A549 (cell line): ENCODE results near the gene CD163L1. TPM values are rescaled to one million over a fixed set of nuclear protein-coding genes. Genes with fewer than 3 reads are reported as not detected.

ENCODE experiments used
- ATAC-seq, 2 experiments: fragments of 200-7000 bp in 1 of 2; fragments of >200 bp in 1 of 2; cut with Nextera tagmentation in 1 of 2; cut with Tn5 transposase in 1 of 2; 3 replicates each; pipeline versions ENCODE4 v1.8.0 to v1.9.1; 2018 to 2020; ENCODE audit warnings: mild to moderate bottlenecking in 1 of 2, moderate library complexity in 1 of 2
- CTCF ChIA-PET: fragments of 300-600 bp; sonication (Branson Sonifier 250); formaldehyde crosslinking; extraction: SDS; loops from one replicate; lab custom pipeline; 2021; ENCODE audit warnings: antibody characterized with exemption, inconsistent platforms; lab: Yijun Ruan, JAX
- POLR2A ChIA-PET: fragments of 350-600 bp; formaldehyde crosslinking; extraction: SDS; loops from one replicate; lab custom pipeline; 2021; ENCODE audit warnings: antibody characterized with exemption, inconsistent platforms; lab: Yijun Ruan, JAX
- DNase-seq, 2 experiments: peaks; one replicate each; pipeline versions ENCODE4 v3.0.0 to v3.0.0-alpha.2; 2011 to 2016; ENCODE audit warnings: low read depth in 1 of 2, low spot score in 1 of 2
- FAIRE-seq: peaks from 2 replicates; lab custom pipeline; 2011; peaks lifted over from hg19 to GRCh38; lab: Jason Lieb, UNC
- H3K27ac ChIP-seq, 2 experiments: fragments of >200 bp; sonication (Bioruptor Twin); formaldehyde crosslinking; 3 replicates each; pipeline ENCODE4 v1.5.1; 2016 to 2017
- H3K4me1 ChIP-seq: fragments of >200 bp; sonication (Bioruptor Twin); formaldehyde crosslinking; 3 replicates; pipeline ENCODE4 v1.6.1; 2016
- H3K4me2 ChIP-seq: fragments of >200 bp; sonication (Bioruptor Twin); formaldehyde crosslinking; 3 replicates; pipeline ENCODE4 v1.6.1; 2016
- H3K4me3 ChIP-seq: fragments of >200 bp; sonication (Bioruptor Twin); formaldehyde crosslinking; 3 replicates; pipeline ENCODE4 v1.5.1; 2016
- H3K9me3 ChIP-seq: fragments of >200 bp; sonication (Bioruptor Twin); formaldehyde crosslinking; 3 replicates; pipeline ENCODE4 v1.6.1; 2016
- BHLHE40 ChIP-seq: IDR thresholded peaks from 2 replicates; pipeline ENCODE4 v1.6.1; 2012; ENCODE audit warnings: low read depth, low read length, inconsistent platforms
- CBX2 ChIP-seq: fragments of 200-600 bp; sonication (generic); IDR thresholded peaks from 2 replicates; pipeline ENCODE4 v1.6.1; 2016; ENCODE audit warnings: low read depth, mild to moderate bottlenecking, borderline replicate concordance
- CBX8 ChIP-seq: fragments of 200-600 bp; sonication (generic); IDR thresholded peaks from 2 replicates; pipeline ENCODE4 v1.6.1; 2016
- CEBPB ChIP-seq, 2 experiments: fragments of >200 bp in 1 of 2; sonication (Bioruptor Twin) in 1 of 2; formaldehyde crosslinking in 1 of 2; IDR thresholded peaks; 2 replicates each; pipeline ENCODE4 v1.6.1; 2012 to 2016
- CHD2 ChIP-seq: fragments of 150-350 bp; IDR thresholded peaks from 2 replicates; pipeline ENCODE4 v1.6.1; 2014; ENCODE audit warnings: low read length; ENCODE audit not compliant: partially characterized antibody
- EP300 ChIP-seq, 2 experiments: fragments of >200 bp; sonication (Bioruptor Twin); formaldehyde crosslinking; IDR thresholded peaks; 2 replicates in 1 of 2; 3 replicates in 1 of 2; pipeline ENCODE4 v1.6.1; 2016 to 2017
- ESRRA ChIP-seq: fragments of 150-350 bp; IDR thresholded peaks from 2 replicates; pipeline ENCODE4 v1.6.1; 2014; ENCODE audit warnings: mild to moderate bottlenecking, low read length, borderline replicate concordance
- HEYL ChIP-seq: fragments of 250-450 bp; sonication (Bioruptor Pico); IDR thresholded peaks from 2 replicates; pipeline ENCODE4 v1.8.0; 2021; ENCODE audit warnings: mild to moderate bottlenecking, moderate library complexity
- HOXA7 ChIP-seq: fragments of 250-450 bp; sonication (Bioruptor Pico); IDR thresholded peaks from 2 replicates; pipeline ENCODE4 v1.5.0; 2020; ENCODE audit warnings: mild to moderate bottlenecking, moderate library complexity
- HOXB13 ChIP-seq: fragments of 250-450 bp; sonication (Bioruptor Pico); IDR thresholded peaks from 2 replicates; pipeline ENCODE4 v1.5.0; 2020; ENCODE audit warnings: low read depth, mild to moderate bottlenecking, moderate library complexity
- MAFK ChIP-seq: fragments of 450-650 bp; IDR thresholded peaks from 2 replicates; pipeline ENCODE4 v1.6.1; 2014; ENCODE audit not compliant: partially characterized antibody
- MYC ChIP-seq: IDR thresholded peaks from 2 replicates; pipeline ENCODE4 v1.6.1; 2012; ENCODE audit warnings: mild to moderate bottlenecking, inconsistent platforms, low read length, improper control_type of control experiment, borderline replicate concordance
- NPAS2 ChIP-seq: fragments of 250-450 bp; sonication (Bioruptor Pico); IDR thresholded peaks from 2 replicates; pipeline ENCODE4 v1.8.0; 2022; ENCODE audit warnings: mild to moderate bottlenecking, moderate library complexity, borderline replicate concordance
- NR3C1 ChIP-seq: fragments of >200 bp; sonication (Bioruptor Twin); formaldehyde crosslinking; IDR thresholded peaks from 3 replicates; pipeline ENCODE4 v1.6.1; 2017
- PHF8 ChIP-seq: fragments of 200-600 bp; sonication (generic); IDR thresholded peaks from 2 replicates; pipeline ENCODE4 v1.6.1; 2016; ENCODE audit warnings: low read depth, mild to moderate bottlenecking, antibody characterized with exemption, moderate library complexity, borderline replicate concordance
- POLR2A ChIP-seq: IDR thresholded peaks from 2 replicates; pipeline ENCODE4 v1.6.1; 2012; ENCODE audit warnings: mild to moderate bottlenecking, low read length
- RARB ChIP-seq: fragments of 250-450 bp; sonication (Bioruptor Pico); IDR thresholded peaks from 2 replicates; pipeline ENCODE4 v1.8.0; 2021; ENCODE audit warnings: mild to moderate bottlenecking, moderate library complexity
- RCOR1 ChIP-seq: fragments of 150-350 bp; IDR thresholded peaks from 2 replicates; pipeline ENCODE4 v1.6.1; 2014; ENCODE audit warnings: antibody characterized with exemption, low read length, low read depth
- SMC3 ChIP-seq: fragments of >200 bp; sonication (Bioruptor Twin); formaldehyde crosslinking; IDR thresholded peaks from 3 replicates; pipeline ENCODE4 v1.6.1; 2018; ENCODE audit warnings: inconsistent platforms
- ZC3H11A ChIP-seq: fragments of 450-650 bp; IDR thresholded peaks from 2 replicates; pipeline ENCODE4 v1.6.1; 2014; ENCODE audit warnings: antibody characterized with exemption, mild to moderate bottlenecking
- ZFP36 ChIP-seq: fragments of 450-650 bp; IDR thresholded peaks from 2 replicates; pipeline ENCODE4 v1.6.1; 2014; ENCODE audit warnings: borderline replicate concordance; ENCODE audit not compliant: partially characterized antibody
- ZNF302 ChIP-seq: fragments of 250-450 bp; sonication (Bioruptor Pico); IDR thresholded peaks from 2 replicates; pipeline ENCODE4 v1.9.0; 2021; ENCODE audit warnings: inconsistent platforms, mild to moderate bottlenecking, moderate library complexity
- WGBS: methylation state at CpG from one replicate; pipeline ENCODE4 v1.1.6; 2017; ENCODE audit errors: missing lambda C conversion rate; 5-methylcytosine and 5-hydroxymethylcytosine counted together
- polyA plus RNA-seq, 4 experiments: library from polyadenylated mRNA; depleted of rRNA in 3 of 4; stranded (reverse); fragments of >200 nt; fragmentation: RNase III in 1 of 4; extraction: RNeasy Plus Mini Kit Qiagen cat#74134 plus additional on column Dnase treatment in 1 of 4; gene quantifications; 2 replicates in 3 of 4; 3 replicates in 1 of 4; pipeline ENCODE4 v1.2.3, GENCODE V29; 2011 to 2017
- TF ChIP-seq, protein P1 (sequence below): fragments of 450-650 bp; IDR thresholded peaks from 2 replicates; pipeline ENCODE4 v1.6.1; 2014; ENCODE audit warnings: antibody characterized with exemption
- TF ChIP-seq, protein P2 (sequence below): fragments of >200 bp; sonication (Bioruptor Twin); formaldehyde crosslinking; IDR thresholded peaks from 3 replicates; pipeline ENCODE4 v1.5.1; 2016
- TF ChIP-seq, protein P3 (sequence below): fragments of 150-350 bp; IDR thresholded peaks from 2 replicates; pipeline ENCODE4 v1.6.1; 2014; ENCODE audit warnings: low read depth, mild to moderate bottlenecking, low read length
- TF ChIP-seq, protein P4 (sequence below): fragments of 250-450 bp; sonication (Bioruptor Pico); IDR thresholded peaks from 2 replicates; pipeline ENCODE4 v1.5.0; 2021; ENCODE audit warnings: mild to moderate bottlenecking, moderate library complexity, borderline replicate concordance
- TF ChIP-seq, protein P5 (sequence below): fragments of >200 bp; sonication (Bioruptor Twin); formaldehyde crosslinking; IDR thresholded peaks from 2 replicates; pipeline ENCODE4 v1.6.1; 2016
- TF ChIP-seq, protein P6 (sequence below): IDR thresholded peaks from 2 replicates; pipeline ENCODE4 v1.6.1; 2012

CD163L1 gene
- polyA plus RNA-seq, 2 of the 4 experiments (the other 2 are of a cell fraction): 0.22 to 0.44 TPM

DNA sequence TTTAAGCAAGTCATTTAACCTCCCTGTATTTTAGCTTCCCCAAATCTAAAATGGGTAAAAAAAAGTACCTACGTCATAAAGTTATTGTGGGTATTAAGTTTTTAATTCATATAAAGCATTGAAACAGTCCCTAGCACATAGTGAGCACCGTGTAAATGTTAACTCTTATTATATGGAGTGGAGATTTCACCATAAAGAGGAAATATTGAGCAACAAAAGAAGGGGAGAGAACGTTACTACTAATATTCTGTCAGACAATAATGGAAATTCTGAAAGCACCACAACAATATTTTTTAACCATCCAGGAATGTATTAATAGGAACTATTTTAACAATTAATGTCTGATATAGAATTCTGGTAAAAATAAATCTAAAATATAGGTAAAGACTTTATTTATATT, 7.8 kb upstream of the CD163L1 start:
- CTCF ChIA-PET: interaction anchor here (1.1 to 1.8 kb wide), 3 partner anchors 8 to 10 kb away, joined by 3 to 4 read pairs (median 4); no protein-coding TSS in a partner anchor
- no peak overlapping the region for H3K4me3 ChIP-seq
- ATAC-seq: no peak
- H3K9me3 ChIP-seq: no peaks in the 10 kb centered on the region
- FAIRE-seq: no peak
- no peak overlapping the region for H3K4me2 ChIP-seq
- DNase-seq: no peak
- TF ChIP-seq CBX8: no peak
- TF ChIP-seq BHLHE40: no peak
- no peak for TF ChIP-seq HOXB13 (CRISPR knock-in tag)
- TF ChIP-seq, protein P1, sequence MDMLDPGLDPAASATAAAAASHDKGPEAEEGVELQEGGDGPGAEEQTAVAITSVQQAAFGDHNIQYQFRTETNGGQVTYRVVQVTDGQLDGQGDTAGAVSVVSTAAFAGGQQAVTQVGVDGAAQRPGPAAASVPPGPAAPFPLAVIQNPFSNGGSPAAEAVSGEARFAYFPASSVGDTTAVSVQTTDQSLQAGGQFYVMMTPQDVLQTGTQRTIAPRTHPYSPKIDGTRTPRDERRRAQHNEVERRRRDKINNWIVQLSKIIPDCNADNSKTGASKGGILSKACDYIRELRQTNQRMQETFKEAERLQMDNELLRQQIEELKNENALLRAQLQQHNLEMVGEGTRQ: no peak
- TF ChIP-seq NR3C1: no peak
- TF ChIP-seq, protein P2, sequence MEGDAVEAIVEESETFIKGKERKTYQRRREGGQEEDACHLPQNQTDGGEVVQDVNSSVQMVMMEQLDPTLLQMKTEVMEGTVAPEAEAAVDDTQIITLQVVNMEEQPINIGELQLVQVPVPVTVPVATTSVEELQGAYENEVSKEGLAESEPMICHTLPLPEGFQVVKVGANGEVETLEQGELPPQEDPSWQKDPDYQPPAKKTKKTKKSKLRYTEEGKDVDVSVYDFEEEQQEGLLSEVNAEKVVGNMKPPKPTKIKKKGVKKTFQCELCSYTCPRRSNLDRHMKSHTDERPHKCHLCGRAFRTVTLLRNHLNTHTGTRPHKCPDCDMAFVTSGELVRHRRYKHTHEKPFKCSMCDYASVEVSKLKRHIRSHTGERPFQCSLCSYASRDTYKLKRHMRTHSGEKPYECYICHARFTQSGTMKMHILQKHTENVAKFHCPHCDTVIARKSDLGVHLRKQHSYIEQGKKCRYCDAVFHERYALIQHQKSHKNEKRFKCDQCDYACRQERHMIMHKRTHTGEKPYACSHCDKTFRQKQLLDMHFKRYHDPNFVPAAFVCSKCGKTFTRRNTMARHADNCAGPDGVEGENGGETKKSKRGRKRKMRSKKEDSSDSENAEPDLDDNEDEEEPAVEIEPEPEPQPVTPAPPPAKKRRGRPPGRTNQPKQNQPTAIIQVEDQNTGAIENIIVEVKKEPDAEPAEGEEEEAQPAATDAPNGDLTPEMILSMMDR: no peak
- TF ChIP-seq HOXA7 (CRISPR knock-in tag): no peak
- TF ChIP-seq, protein P3, sequence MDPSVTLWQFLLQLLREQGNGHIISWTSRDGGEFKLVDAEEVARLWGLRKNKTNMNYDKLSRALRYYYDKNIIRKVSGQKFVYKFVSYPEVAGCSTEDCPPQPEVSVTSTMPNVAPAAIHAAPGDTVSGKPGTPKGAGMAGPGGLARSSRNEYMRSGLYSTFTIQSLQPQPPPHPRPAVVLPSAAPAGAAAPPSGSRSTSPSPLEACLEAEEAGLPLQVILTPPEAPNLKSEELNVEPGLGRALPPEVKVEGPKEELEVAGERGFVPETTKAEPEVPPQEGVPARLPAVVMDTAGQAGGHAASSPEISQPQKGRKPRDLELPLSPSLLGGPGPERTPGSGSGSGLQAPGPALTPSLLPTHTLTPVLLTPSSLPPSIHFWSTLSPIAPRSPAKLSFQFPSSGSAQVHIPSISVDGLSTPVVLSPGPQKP: no peak
- no peak for TF ChIP-seq CHD2
- TF ChIP-seq PHF8: no peak
- no peak for TF ChIP-seq RCOR1
- no peak for TF ChIP-seq HEYL (CRISPR knock-in tag)
- TF ChIP-seq, protein P4, sequence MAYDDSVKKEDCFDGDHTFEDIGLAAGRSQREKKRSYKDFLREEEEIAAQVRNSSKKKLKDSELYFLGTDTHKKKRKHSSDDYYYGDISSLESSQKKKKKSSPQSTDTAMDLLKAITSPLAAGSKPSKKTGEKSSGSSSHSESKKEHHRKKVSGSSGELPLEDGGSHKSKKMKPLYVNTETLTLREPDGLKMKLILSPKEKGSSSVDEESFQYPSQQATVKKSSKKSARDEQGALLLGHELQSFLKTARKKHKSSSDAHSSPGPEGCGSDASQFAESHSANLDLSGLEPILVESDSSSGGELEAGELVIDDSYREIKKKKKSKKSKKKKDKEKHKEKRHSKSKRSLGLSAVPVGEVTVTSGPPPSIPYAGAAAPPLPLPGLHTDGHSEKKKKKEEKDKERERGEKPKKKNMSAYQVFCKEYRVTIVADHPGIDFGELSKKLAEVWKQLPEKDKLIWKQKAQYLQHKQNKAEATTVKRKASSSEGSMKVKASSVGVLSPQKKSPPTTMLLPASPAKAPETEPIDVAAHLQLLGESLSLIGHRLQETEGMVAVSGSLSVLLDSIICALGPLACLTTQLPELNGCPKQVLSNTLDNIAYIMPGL (CRISPR knock-in tag): no peak
- TF ChIP-seq ZC3H11A: no peak
- TF ChIP-seq ZFP36: no peak
- TF ChIP-seq EP300 (IDR thresholded peaks at IDR 0.05): no peak
- no peak for TF ChIP-seq SMC3
- H3K27ac ChIP-seq: no peak overlapping the region
- 62% methylated on average over 3 of the region's 3 CpGs for WGBS
- POLR2A ChIA-PET: interaction anchor here (0.6 kb wide), 1 partner anchor 202 kb away, joined by 6 read pairs; no protein-coding TSS in a partner anchor
- peaks cover 8% of the 10 kb centered on the region; the same call in 2 of the 3 replicates for H3K4me1 ChIP-seq

DNA sequence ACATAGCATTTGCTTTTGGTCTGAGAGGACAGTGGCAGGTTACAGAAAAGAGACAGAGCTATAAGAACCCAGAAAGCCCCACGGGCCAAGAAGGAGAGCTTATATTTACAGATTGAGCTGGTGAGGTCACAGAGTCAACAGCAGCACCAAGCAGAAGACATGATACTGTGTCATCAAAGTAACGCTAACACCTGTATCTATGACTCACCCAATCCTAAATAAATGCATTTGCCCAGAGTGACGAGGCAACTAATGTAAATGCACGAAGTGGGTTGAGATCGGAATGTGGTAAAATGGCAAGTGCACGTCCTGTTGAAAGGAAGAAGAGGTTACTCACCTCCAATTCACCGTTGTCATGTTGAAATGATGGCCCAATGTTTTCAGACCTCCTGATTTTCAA, 6.7 kb upstream of the CD163L1 start:
- ChIA-PET CTCF (interaction anchor here (1.5 to 1.8 kb wide), 2 partner anchors 10 to 231 kb away, joined by 3 to 4 read pairs; no protein-coding TSS in a partner anchor), POLR2A (interaction anchor here (0.7 kb wide), 1 partner anchor 11 kb away, joined by 6 read pairs; no protein-coding TSS in a partner anchor)
- peak overlapping the region; percentile 62 for H3K4me2 ChIP-seq
- peak; percentile 56 to 59; a peak in 5 of 6 replicates for ATAC-seq
- WGBS: 3% methylated on average over 7 of the region's 7 CpGs
- peak; percentile 88 for FAIRE-seq
- peaks cover 8% of the 10 kb centered on the region; the same call in 2 of the 3 replicates for H3K4me1 ChIP-seq
- peak; percentile 47 to 82 for DNase-seq
- H3K4me3 ChIP-seq: no peak overlapping the region
- H3K9me3 ChIP-seq: no peaks in the 10 kb centered on the region
- no peak overlapping the region for H3K27ac ChIP-seq
- TF ChIP-seq PHF8: no peak
- TF ChIP-seq NR3C1: no peak
- TF ChIP-seq ZNF302 (CRISPR knock-in tag): no peak
- TF ChIP-seq EP300 (IDR thresholded peaks at IDR 0.05): peak in 1 of 2 experiments; percentile 9; a peak in 1 of 5 replicates
- no peak for TF ChIP-seq MYC
- no peak for TF ChIP-seq ESRRA
- no peak for TF ChIP-seq POLR2A
- no peak for TF ChIP-seq CEBPB (IDR thresholded peaks at IDR 0.05)
- TF ChIP-seq CBX8: no peak
- TF ChIP-seq MAFK: no peak
- TF ChIP-seq, protein P5, sequence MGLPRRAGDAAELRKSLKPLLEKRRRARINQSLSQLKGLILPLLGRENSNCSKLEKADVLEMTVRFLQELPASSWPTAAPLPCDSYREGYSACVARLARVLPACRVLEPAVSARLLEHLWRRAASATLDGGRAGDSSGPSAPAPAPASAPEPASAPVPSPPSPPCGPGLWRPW: no peak
- no peak for TF ChIP-seq RARB (CRISPR knock-in tag)
- TF ChIP-seq, protein P6, sequence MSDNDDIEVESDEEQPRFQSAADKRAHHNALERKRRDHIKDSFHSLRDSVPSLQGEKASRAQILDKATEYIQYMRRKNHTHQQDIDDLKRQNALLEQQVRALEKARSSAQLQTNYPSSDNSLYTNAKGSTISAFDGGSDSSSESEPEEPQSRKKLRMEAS: 0 out of 2 replicates have a peak, but pooled peaks have one; percentile 23
- no peak for TF ChIP-seq SMC3
- TF ChIP-seq NPAS2 (CRISPR knock-in tag): no peak
- TF ChIP-seq CBX2: no peak
